HG03354 (cell line): ENCODE results near the gene ORMDL3.
"Not testable (repeated sequence)": the region's sequence is repeated elsewhere in the genome, so short reads cannot be mapped to it uniquely, and the experiment has no call there.

Source experiments
- ATAC-seq: cut with Tn5 transposase; IDR thresholded peaks from one replicate; pipeline ENCODE4 v1.9.1; 2021; ENCODE audit warnings: mild to moderate bottlenecking; ENCODE audit not compliant: unreplicated experiment, poor library complexity, severe bottlenecking

The ORMDL3 gene

GRCh38 chr17:39898088-39898487, 29.3 kb downstream of the ORMDL3 start:
- no peak for ATAC-seq

GRCh38 chr17:39894681-39895376, 32.6 kb downstream of the ORMDL3 start:
- ATAC-seq: no peak

GRCh38 chr17:39889200-39889599, 38.2 kb downstream of the ORMDL3 start:
- ATAC-seq: no peak

DNA sequence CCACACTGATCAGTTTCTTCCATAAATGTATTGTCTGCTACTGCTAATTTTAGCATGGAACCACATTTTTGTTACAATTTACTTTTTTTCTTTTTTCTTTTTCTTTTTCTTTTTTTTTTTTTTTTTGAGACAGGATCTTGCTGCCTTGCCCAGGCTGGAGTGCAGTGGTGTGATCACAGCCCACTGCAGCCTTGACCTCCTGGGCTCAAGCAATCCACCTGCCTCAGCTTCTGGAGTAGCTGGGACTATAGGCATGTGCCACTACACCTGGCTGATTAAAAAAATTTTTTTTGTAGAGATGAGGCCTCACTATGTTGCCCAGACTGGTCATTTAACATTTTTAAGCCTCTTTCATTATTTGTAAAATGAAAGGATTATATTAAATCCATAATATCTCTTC, 40.3 kb downstream of the ORMDL3 start:
- no peak for ATAC-seq

DNA sequence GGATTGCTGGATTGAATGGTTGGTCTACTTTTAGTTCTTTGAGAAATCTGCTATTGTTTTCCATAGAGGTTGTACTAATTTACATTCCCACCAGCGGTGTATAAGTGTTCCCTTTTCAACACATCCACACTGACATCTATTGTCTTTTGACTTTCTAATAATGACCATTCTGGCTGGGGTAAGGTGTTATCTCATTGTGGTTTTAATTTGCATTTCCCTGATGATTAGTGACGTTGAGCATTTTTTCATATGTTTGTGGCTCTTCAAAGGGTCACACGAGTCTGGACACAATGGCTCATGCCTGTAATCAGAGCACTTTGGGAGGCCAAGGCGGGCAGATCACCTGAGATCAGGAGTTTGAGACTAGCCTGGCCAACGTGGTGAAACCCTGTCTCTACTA, 41.3 kb downstream of the ORMDL3 start:
- not testable (repeated sequence) for ATAC-seq

GRCh38 chr17:39872751-39873150, 54.6 kb downstream of the ORMDL3 start:
- no peak for ATAC-seq

- no peak for ATAC-seq
Observed at GRCh38 chr17:39871801-39872200, 55.6 kb downstream of the ORMDL3 start.
